ENCODE results near the gene WWOX. TPM values are rescaled to one million over a fixed set of nuclear protein-coding genes. Genes with fewer than 3 reads are reported as not detected.

WWOX gene
- total and polyA plus RNA-seq, 2 of the 8 experiments (the other 6 are each of a cell fraction or from before 2014, with no cell fraction given) = 5.4 to 16.7 TPM

GRCh38 chr16:78352184-78352583, 252.7 kb downstream of the WWOX start:
- H3K18ac ChIP-seq (ENCODE audit: extremely low read depth, low read length) = no peak overlapping the region

More at GRCh38 chr16:78352184-78352583, 252.7 kb downstream of the WWOX start:
- no peaks in the 10 kb centered on the region for H3K36me3 ChIP-seq (ENCODE audit: control insufficient read depth in 2 of 4, insufficient read depth in 4 of 4, low read length in 3 of 4)
- H2BK5ac ChIP-seq (ENCODE audit: low read depth, low read length) = no peak overlapping the region
- no peak overlapping the region for H2BK120ac ChIP-seq (replicated peaks; ENCODE audit: low read depth, low read length)
- FAIRE-seq = no peak
- WGBS, 2 experiments (ENCODE audit: extremely low coverage in 1 of 2, insufficient coverage in 1 of 2, insufficient read length in 1 of 2, insufficient replicate concordance in 2 of 2, low coverage in 1 of 2, low lambda C conversion rate in 2 of 2, missing lambda C conversion rate in 1 of 2) = 85% methylated on average over 1 of the region's 1 CpG; no CpG with 5 or more reads in 1 of the 2 experiments
- H3K4me3 ChIP-seq (ENCODE audit: extremely low read depth in 1 of 4, insufficient read depth in 2 of 4, low read depth in 3 of 4, low read length in 4 of 4) = no peak overlapping the region
- no peak overlapping the region for H2BK20ac ChIP-seq (ENCODE audit: low read length)
- ChIA-PET POLR2A (ENCODE audit: partially characterized antibody) (no interaction called here), CTCF (ENCODE audit: partially characterized antibody) (interaction anchor here (1.5 kb wide), 1 partner anchor 12 kb away, joined by 4 read pairs; no protein-coding TSS in a partner anchor)
- H3K23ac ChIP-seq (ENCODE audit: insufficient read length) = no peak overlapping the region
- H3K9me3 ChIP-seq (ENCODE audit: insufficient read depth in 2 of 2, low read depth in 1 of 2, low read length in 1 of 2) = no peaks in the 10 kb centered on the region
- no peak overlapping the region for H3K9ac ChIP-seq (replicated peaks in 1 of 4; ENCODE audit: extremely low read depth in 1 of 4, low read depth in 3 of 4, low read length in 3 of 4)
- H3K4me2 ChIP-seq (ENCODE audit: insufficient read depth in 1 of 2, low read depth in 2 of 2, low read length in 2 of 2) = no peak overlapping the region
- no peaks in the 10 kb centered on the region for H3K4me1 ChIP-seq (replicated peaks in 1 of 4; ENCODE audit: control insufficient read depth in 3 of 4, insufficient read depth in 4 of 4, low read length in 3 of 4)
- H2BK15ac ChIP-seq (ENCODE audit: low read length) = no peak overlapping the region
- no peaks in the 10 kb centered on the region for H4K20me1 ChIP-seq (replicated peaks in 1 of 2; ENCODE audit: control insufficient read depth in 1 of 2, insufficient read depth in 2 of 2, low read length in 2 of 2)
- no peak overlapping the region for H4K8ac ChIP-seq (ENCODE audit: extremely low read depth, insufficient read depth, low read length)
- H2AFZ ChIP-seq (ENCODE audit: low read length) = no peak overlapping the region
- TF ChIP-seq SAP30 (IDR thresholded peaks at IDR 0.05; ENCODE audit: insufficient read depth, insufficient replicate concordance, low read length) = no peak
- no peak overlapping the region for H3K4ac ChIP-seq (replicated peaks; ENCODE audit: insufficient read length, low read depth, low read length)
- H3K56ac ChIP-seq (replicated peaks; ENCODE audit: insufficient read length, low read depth, low read length) = no peak overlapping the region
- H2BK12ac ChIP-seq (ENCODE audit: low read depth, low read length) = no peak overlapping the region
- H3K27ac ChIP-seq (ENCODE audit: low read depth, low read length) = no peak overlapping the region
- H4K91ac ChIP-seq (replicated peaks; ENCODE audit: insufficient read length, low read length) = no peak overlapping the region
- no peaks in the 10 kb centered on the region for H3K23me2 ChIP-seq (ENCODE audit: low read depth, low read length)
- H3K79me2 ChIP-seq (ENCODE audit: control insufficient read depth in 1 of 2, insufficient read depth in 2 of 2, low read length in 2 of 2) = no peaks in the 10 kb centered on the region
- no peak overlapping the region for H3K14ac ChIP-seq (ENCODE audit: insufficient read length)
- H3K79me1 ChIP-seq (ENCODE audit: low read depth, low read length) = no peaks in the 10 kb centered on the region
- no peak for DNase-seq (ENCODE audit: low read depth in 1 of 2, low spot score in 2 of 2)
- no peak overlapping the region for H4K5ac ChIP-seq (ENCODE audit: insufficient read length, low read depth, low read length)
- H3K27me3 ChIP-seq (replicated peaks in 1 of 4; ENCODE audit: control insufficient read depth in 3 of 4, extremely low read depth in 1 of 4, insufficient read depth in 3 of 4, low read length in 3 of 4) = no peaks in the 10 kb centered on the region
- H2AK5ac ChIP-seq (ENCODE audit: low read depth, low read length) = no peak overlapping the region

Data from H1 (cell line).